ENCODE measurements around the gene HCK. TPM values are rescaled to one million over a fixed set of nuclear protein-coding genes. Genes with fewer than 3 reads are reported as not detected.

HCK gene
- polyA plus RNA-seq, 2 of the 4 experiments (the other 2 are of a cell fraction) = 0.06 TPM; not detected in 1

DNA sequence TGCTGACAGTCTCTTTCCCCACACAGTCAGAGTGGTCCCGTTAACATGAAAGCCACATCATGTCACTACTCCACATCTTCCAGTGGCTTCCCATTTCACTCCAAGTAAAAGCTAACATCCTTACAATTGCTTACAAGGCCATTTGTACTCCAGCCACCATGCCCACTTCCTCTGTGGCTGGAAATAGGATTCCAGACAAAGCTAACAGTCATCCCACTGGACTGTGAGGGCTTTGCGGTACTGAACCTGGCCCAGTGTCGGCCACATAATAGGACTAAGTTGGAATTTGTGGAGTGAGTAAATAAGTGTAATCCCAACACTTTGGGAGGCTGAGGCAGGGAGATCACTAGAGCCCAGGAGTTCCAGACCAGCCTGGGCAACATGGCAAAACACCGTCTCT is 31.0 kb upstream of the HCK start:
- ChIA-PET POLR2A (no interaction called here), CTCF (interaction anchor here (1.4 to 5.2 kb wide), 5 partner anchors 9 to 198 kb away, joined by 3 to 69 read pairs (median 10); no protein-coding TSS in a partner anchor)
- ATAC-seq (no peak), FAIRE-seq (no peak), DNase-seq (ENCODE audit: low read depth in 1 of 2, low spot score in 1 of 2) (no peak)
- no peak overlapping the region for H3K27ac ChIP-seq
- peaks cover 4% of the 10 kb centered on the region; the same call in 1 of the 3 replicates for H3K4me1 ChIP-seq
- TF ChIP-seq RAD21 (conservative IDR thresholded peaks at IDR 0.05 in 1 of 2, IDR thresholded peaks at IDR 0.05 in 1 of 2) (no peak), HOXA7 (CRISPR knock-in tag; IDR thresholded peaks at IDR 0.05) (no peak), HOXB5 (CRISPR knock-in tag; IDR thresholded peaks at IDR 0.05) (no peak), EHMT2 (IDR thresholded peaks at IDR 0.05; ENCODE audit: low read depth) (no peak), ZNF302 (CRISPR knock-in tag; IDR thresholded peaks at IDR 0.05) (no peak), SMC3 (IDR thresholded peaks at IDR 0.05) (no peak), CEBPB (IDR thresholded peaks at IDR 0.05) (no peak), FOSB (CRISPR knock-in tag; IDR thresholded peaks at IDR 0.05) (no peak), CBX2 (IDR thresholded peaks at IDR 0.05; ENCODE audit: borderline replicate concordance, low read depth) (no peak), CHD4 (IDR thresholded peaks at IDR 0.05; ENCODE audit: borderline replicate concordance) (no peak), RCOR1 (IDR thresholded peaks at IDR 0.05; ENCODE audit: low read depth, low read length) (no peak), CHD2 (IDR thresholded peaks at IDR 0.05; ENCODE audit: low read length, partially characterized antibody) (no peak), RFX5 (IDR thresholded peaks at IDR 0.05) (no peak), SREBF2 (IDR thresholded peaks at IDR 0.05) (no peak), GATA3 (IDR thresholded peaks at IDR 0.05; ENCODE audit: borderline replicate concordance) (no peak), E2F6 (IDR thresholded peaks at IDR 0.05; ENCODE audit: borderline replicate concordance, low read depth) (no peak), POLR2AphosphoS2 (conservative IDR thresholded peaks at IDR 0.05; ENCODE audit: low read length) (no peak), HEYL (CRISPR knock-in tag; IDR thresholded peaks at IDR 0.05) (no peak)
- TF ChIP-seq, protein P1, sequence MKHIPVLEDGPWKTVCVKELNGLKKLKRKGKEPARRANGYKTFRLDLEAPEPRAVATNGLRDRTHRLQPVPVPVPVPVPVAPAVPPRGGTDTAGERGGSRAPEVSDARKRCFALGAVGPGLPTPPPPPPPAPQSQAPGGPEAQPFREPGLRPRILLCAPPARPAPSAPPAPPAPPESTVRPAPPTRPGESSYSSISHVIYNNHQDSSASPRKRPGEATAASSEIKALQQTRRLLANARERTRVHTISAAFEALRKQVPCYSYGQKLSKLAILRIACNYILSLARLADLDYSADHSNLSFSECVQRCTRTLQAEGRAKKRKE (CRISPR knock-in tag; IDR thresholded peaks at IDR 0.05; ENCODE audit: low read depth) = no peak
- TF ChIP-seq, protein P2, sequence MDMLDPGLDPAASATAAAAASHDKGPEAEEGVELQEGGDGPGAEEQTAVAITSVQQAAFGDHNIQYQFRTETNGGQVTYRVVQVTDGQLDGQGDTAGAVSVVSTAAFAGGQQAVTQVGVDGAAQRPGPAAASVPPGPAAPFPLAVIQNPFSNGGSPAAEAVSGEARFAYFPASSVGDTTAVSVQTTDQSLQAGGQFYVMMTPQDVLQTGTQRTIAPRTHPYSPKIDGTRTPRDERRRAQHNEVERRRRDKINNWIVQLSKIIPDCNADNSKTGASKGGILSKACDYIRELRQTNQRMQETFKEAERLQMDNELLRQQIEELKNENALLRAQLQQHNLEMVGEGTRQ (IDR thresholded peaks at IDR 0.05) = no peak
- H3K4me3 ChIP-seq = no peak overlapping the region
- H3K4me2 ChIP-seq = no peak overlapping the region
- WGBS (ENCODE audit: missing lambda C conversion rate) = 52% methylated on average over 4 of the region's 4 CpGs
- no peaks in the 10 kb centered on the region for H3K9me3 ChIP-seq

GRCh38 chr20:32024683-32025295 is 27.3 kb upstream of the HCK start:
- no peak for ATAC-seq
- no peak for DNase-seq (ENCODE audit: low read depth in 1 of 2, low spot score in 1 of 2)
- WGBS (ENCODE audit: missing lambda C conversion rate) = 64% methylated on average over 6 of the region's 6 CpGs
- FAIRE-seq = no peak
- POLR2A ChIA-PET = no interaction called here
- CTCF ChIA-PET = interaction anchor here (0.7 to 2.5 kb wide), 6 partner anchors 10 to 205 kb away, joined by 3 to 10 read pairs (median 6); partner anchors contain the start of gene MYLK2
- H3K27ac ChIP-seq = no peak overlapping the region
- TF ChIP-seq MYC (IDR thresholded peaks at IDR 0.05; ENCODE audit: borderline replicate concordance, low read length) (no peak), RAD21 (conservative IDR thresholded peaks at IDR 0.05 in 1 of 2, IDR thresholded peaks at IDR 0.05 in 1 of 2) (peak in 1 of 2 experiments; percentile 12; a peak in 1 of 5 replicates), PBX3 (IDR thresholded peaks at IDR 0.05) (no peak), CBX8 (IDR thresholded peaks at IDR 0.05) (no peak), FOSL2 (IDR thresholded peaks at IDR 0.05) (no peak), FOSL2 (CRISPR knock-in tag; IDR thresholded peaks at IDR 0.05) (no peak), HOXB13 (CRISPR knock-in tag; IDR thresholded peaks at IDR 0.05; ENCODE audit: low read depth) (no peak), FOSB (CRISPR knock-in tag; IDR thresholded peaks at IDR 0.05) (no peak)
- H3K4me2 ChIP-seq = no peak overlapping the region
- H3K9me3 ChIP-seq = no peaks in the 10 kb centered on the region
- no peak overlapping the region for H3K4me3 ChIP-seq
- H3K4me1 ChIP-seq = no peaks in the 10 kb centered on the region
